NCI-H1105 treated with DMSO at 0.1 percent for 48 hours (cell line): ENCODE data around the gene MINK1.
"Not testable (repeated sequence)": the region's sequence is repeated elsewhere in the genome, so short reads cannot be mapped to it uniquely, and the experiment has no call there.

Source experiments
- DNase-seq: peaks from one replicate; lab custom pipeline; 2025; lab: John Stamatoyannopoulos, UW

Gene MINK1

DNA sequence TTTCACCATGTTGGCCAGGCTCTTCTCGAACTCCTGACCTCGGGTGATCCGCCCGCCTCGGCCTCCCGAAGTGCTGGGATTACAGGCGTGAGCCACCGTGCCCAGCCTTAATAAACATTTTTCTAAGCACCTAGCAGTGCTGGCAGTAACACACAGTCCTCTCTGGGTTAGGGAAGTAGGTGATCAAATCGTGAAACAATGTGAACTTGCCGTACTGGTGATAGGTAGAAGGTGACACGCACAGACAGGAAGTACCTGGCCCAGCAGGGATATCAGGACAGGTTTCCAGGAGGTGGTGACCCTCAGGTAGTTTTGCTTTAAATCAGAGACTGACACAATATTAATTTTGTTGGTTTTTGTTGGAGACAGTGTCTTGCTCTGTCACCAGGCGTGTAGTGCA is 21.7 kb upstream of the MINK1 start:
- DNase-seq = no peak

DNA sequence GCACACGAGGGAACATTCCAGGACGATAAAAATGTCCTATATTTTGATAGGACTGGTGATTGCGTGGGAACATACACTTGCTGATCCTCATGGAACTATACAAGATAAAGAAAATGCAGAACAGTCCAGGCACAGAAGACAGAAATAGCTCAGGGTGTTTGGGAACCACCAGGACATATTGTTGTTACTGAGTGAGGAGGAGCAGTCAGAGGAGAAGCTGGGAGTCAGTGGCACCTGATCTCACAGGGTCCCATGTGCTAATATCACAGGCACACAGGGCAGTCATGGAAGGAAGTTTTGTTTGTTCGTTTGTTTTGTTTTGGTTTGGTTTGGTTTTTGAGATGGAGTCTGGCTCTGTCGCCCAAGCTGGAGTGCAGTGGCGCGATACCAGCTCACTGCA is 20.4 kb upstream of the MINK1 start:
- no peak for DNase-seq

DNA sequence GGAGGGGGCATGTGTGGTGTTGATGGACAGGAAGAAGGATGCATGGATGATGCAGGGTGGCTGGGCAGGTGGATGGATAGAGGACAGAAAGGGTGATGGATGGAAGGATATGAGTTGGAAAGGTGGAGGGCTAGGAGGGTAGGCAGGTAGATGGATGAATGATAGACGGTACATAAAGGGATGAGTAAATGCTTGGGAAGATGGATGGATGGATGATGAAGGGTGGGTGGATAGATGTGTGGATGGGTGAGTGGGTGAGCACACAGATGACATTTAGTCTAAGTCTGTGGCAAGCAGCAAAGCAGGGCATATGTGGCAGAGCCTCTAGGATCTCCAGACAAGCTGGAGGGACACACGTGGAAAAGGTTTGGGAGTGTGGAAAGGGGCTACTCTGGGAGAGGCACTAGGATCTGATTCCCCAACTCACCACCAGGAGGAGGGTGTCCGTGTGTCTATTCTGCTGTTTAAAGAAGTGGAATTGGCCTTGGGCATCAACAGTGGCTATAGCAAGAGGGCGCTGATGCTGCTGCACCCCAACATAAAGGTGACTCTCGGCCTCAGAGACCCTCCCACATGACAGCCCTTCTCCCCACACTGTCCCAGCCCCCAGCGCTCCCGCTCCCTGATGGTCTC is 18.0 kb upstream of the MINK1 start:
- DNase-seq = no peak

DNA sequence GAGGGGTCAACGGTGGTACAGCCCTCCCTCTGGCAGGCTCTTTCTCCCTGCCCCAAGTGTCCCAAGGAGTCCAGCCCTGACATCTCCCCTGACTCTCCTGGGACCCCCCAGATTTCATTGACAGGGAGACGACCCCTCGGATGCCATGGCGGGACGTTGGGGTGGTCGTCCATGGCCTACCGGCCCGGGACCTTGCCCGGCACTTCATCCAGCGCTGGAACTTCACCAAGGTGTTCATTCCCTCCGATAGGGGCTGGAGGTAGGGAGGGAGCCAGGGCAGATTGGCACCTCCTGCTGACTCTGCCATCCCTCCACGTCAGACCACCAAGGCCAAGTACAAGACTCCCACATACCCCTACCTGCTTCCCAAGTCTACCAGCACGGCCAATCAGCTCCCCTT is 16.3 kb upstream of the MINK1 start:
- no peak for DNase-seq

DNA sequence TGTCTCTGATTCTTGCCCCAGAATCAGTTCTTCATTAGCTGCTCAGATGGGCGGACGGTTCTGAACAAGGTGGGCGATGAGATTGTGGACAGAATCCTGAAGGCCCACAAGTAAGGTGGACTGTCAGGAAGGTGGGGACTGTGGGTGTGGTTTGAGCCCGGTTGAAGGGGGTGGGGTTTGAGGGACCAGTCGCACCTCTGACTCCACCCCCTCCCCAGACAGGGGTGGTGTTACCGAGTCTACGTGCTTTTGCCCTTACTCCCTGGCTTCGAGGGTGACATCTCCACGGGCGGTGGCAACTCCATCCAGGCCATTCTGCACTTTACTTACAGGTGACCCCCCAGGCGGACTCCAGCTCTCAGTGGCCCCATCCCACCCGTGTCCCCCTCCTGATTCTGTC is 14.9 kb upstream of the MINK1 start:
- DNase-seq = no peak

DNA sequence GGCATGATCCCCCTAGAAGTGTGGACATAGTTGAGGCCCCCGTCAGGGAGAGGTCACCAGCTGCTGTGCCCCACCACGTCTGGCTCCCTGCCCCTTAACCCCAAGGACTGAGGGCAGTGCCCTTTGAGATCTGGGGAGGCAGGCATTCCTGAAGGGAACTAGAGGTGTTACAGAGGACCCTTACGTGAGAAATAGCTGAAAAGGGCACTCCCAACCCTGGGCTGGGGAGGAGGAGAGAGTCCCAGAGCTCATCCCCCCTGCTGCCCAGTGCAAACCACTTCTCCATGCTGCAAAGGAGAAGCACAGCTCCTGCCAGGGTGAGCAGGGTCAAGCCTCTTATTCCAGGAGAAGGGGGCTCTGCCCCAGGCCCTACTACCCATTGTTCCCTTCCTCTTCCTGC is 10.3 kb upstream of the MINK1 start:
- DNase-seq = no peak

DNA sequence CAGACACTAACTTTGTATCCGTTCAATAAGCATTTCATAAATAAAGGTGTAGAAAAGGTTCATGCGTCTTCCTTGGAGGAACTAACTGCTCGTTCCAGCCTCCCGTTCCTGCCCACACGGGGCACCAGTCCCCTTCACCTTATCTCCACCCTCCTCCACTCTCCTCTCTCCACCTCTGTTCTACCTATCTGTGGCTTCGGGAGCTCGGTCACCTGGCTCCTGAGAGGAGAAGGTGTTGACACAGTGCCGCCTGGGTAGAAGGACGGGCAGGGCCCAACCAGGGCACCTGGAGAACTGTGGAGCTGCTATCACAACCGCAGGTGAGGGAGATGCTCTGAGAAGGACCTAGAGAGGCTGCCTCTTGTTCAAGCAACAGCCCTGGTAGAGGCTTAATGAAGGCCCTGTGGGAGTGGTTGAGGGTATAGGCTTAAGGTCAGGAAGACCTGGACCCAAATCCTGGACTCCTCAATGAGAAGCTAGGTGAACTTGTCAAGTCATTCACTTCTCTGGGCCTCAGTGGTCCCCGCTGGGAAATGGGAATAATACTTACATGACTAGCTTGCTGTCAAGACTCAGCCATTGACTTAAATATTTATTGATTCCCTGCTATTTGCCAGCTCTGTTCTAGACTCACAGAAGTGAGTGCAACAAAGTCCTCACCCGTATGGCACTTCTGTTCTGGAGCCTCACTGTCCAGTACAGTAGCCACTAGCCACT is 9.6 kb upstream of the MINK1 start:
- no peak for DNase-seq

DNA sequence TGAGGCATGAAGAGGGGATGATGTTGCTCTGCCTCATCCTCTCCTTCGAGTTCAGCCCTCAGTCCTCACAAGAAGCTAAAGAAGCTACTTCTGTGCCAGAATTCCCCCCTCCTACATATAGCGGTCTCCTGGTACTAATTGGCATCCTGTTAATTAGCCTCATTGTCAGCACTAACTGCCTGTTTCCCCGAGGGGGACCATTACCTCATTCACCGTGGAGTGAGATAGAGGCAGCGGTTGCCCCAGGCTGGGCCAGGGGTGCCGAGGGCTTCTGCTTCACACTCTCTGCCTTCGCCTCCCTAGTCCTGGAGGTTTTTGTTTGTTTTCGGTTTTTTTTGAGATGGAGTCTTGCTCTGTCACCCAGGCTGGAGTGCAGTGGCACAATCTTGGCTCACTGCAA is 5.7 kb upstream of the MINK1 start:
- DNase-seq = no peak

DNA sequence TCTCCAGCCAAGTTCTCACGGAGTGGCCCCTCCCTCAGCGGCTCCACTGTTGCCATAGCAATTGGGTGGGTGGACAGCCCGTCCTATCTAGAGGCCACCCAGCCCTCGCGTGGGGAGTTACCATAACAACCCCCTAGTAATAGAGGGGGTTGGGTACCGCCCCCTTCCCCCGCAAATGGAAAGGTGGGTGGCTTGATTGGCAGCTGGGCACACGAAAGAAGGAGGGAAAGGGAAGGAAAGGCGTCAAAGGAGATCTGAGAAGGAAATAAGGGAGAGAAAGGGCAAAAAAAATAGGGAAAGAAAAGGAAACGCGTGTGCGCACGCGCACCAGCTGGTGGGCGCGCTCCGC is 337 bp upstream of the MINK1 start:
- not testable (repeated sequence) for DNase-seq

DNA sequence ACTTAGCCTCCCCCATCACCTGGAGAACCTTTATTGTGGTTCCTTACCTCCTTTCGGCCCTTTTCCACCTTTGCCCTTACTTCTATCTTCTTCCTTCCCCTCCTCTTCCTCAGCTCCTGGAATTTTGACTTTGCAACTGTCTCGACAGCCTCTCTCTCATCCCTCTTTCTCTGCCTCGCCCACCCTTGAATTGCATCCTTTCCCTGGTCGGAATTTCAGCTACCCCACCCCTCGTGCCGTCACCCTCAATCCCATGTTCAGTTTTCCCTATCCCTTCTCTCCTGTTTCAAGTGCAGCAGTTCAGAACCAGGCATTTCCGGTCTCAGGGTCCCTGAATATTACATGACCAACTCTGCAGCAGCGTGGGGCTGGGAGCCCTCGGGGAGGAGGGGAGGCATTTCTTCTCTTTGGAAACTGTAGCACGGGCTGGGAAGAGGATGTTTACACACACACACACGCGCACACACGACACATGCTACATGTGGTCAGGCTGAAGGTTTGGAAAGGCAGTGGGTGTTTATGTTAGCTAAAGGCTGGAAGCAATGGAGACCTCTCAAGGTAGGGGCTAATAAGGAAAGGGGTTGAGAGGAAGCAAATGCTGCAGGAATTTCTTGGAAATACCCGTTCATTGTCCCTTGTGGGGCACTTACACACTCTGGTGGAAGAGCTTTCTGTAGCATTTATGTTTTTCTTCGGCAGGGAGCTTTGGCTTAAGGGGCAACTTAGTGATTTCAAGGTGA is 971 bp downstream of the MINK1 start:
- DNase-seq = no peak

DNA sequence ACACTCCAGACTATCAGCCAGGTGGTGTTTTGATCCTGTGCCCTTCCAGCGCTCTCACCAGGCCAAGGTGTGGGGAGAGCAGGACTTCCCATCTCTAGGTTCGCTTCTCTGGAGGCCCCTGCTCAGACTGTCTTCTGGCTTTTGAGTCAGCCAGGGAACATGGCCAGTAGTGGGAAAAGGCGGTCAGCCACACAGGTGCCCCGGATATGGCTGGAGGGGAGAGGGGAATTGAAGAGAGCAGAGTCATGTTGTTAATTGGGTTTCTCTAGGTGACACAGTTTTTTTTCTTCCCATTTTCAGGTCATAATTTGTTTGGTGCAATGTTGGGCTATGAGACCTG is 1.5 kb downstream of the MINK1 start:
- no peak for DNase-seq

DNA sequence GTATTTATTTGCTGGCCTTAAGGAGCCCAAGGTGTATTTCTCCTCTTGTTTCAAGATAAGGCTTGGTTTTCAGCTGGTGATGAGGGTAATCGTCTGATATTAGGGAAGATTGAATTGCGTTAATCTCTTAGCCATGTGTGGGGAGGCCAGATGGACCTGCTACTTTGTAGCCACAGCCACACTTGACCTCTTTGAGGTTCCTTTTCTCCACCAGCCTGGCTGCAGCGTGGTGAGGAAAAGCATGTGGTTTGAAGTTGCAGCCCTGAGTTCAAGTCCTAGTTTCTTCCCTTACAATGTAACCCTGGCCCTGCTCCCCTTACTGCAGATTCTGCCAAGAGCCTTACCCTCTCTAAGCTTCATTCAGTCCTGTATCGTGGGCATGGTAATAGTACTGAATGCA is 3.1 kb downstream of the MINK1 start:
- no peak for DNase-seq

DNA sequence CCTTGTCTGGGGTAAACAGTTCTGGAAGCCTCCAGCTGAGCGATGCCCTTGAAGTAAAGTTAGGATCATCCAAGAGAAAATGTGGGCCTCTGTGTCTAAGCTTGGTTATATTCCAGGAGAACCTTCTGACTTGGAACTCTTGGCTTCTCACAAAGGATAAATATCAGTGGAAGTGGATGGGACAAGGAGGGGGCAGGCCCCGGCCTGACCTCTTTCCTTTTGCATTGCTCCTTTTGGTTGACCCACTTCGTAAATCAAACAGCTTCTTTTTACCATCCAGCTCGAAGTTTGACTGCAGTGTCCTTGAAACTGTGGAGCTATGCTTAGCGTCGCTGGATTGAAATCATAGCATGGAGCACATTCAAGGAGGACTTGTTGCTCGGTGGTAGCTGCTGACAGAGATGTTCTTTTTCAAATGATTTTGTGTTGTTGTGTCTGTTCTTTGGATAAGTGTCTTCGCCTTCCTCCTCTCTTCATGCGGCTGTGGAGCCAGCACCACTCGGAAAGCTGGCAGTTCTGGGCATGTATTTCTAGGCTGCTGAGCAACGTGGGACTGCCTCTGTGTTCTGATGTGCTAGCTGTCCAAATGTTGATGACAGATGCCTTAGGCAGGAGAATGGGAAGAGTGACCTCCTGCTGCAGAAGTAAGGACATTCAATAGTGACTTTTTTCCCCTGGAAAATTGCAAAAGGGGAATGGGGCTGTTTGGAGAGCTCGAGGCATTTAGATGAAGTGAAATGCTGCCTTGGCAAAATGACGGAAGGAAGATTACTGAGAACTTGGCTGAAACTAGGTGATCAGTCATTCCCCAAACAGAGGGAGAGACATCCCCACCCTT is 4.5 kb downstream of the MINK1 start:
- DNase-seq = no peak

DNA sequence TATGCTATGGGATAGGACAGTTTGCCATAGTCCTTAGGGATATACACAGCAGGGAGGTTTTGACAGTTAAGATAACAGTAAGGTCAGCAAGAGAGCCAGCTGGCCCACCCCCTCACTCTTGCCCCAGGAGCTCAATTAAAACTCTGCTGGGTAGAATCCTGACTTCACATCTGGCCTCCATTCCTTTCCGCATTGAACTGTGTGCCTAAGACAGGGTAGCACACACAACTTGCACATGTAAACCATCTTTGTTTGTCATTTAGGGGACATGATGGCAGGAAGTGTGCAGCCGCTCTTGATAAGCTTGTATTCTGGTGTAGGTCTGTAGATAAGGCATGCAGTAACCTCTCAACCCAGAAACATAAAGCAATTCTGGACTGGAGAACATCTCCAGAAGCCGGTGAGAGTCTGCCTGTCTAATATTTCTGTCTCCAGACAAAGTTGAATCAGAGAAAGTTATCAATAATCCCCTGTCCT is 5.2 kb downstream of the MINK1 start:
- no peak for DNase-seq

DNA sequence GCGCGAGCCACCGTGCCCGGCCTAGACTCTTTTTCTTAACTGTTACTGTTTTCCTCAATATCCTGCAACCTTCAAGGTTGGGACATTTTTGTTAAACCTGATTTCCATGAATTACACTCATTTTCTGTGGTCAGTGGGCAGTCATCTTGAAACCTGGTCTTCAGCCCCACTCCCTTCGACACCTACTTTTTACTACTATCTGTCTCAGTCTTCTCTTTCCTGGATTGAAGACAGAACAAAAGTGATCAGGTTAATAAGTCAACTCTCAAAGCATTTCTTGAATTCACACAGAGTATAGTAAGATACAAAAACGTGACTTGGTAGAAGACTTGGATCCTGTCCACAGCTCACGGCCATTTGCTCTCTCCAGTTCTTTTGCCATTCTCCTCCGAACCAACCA is 6.1 kb downstream of the MINK1 start:
- no peak for DNase-seq

DNA sequence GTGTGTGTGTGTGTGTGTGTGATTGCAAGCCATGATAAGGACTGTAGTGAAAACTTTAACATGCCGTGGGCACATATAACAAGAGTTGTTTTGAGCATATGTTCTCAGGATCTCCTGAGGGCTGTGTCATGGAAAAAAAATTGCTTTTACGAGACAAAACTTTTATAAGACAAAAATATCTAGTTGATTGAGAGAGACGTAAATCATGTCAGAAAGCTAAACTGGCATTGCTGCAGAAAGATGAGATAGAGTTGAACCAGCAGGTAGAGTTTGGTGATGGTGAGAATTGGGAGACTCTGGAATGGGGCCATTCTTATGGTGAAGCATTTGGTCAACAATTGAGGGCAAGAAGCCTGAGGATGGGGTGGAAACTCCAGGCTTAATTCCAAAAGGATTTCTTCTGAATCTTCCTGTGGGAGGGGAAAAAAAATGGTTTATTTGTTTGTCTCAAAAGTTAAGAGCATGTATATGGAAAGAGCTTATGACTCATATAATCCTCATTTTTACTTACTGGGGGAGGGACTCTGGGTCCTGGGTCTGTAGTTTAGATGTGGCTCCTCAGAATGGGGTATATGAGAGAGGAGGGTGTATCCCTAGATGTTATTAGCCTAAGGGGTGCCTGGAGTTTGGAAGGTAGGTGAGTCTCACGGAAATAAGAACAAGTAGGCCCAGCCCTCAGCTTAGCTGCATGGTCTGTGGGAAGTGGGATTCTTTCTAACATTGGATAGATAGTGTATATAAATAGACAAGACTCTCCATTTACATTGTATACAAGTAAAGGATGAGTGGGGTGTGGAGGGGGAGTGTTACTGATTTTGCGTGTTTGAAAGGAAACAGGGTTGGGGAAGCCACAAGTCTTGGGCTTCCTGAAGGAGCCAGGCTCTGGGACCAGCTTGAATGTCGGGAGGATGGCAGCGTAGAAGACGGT is 7.1 kb downstream of the MINK1 start:
- no peak for DNase-seq

DNA sequence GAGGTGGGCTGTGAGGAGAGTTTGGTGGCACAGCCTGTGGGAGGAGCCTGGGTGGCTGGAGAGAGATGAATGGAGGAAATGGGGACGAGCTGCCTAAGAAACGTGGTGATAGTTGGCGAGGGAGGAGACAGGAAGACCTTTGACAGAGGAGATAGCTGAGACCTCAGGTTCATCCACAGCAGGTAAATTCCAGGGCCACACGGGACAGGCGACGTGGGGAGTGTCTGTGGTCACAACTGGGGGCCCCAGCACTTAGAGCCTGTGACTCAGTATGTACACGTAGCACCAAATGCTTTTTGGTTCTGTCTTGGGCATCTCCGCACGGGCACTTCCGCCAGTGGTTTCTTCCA is 7.7 kb downstream of the MINK1 start:
- DNase-seq = no peak

DNA sequence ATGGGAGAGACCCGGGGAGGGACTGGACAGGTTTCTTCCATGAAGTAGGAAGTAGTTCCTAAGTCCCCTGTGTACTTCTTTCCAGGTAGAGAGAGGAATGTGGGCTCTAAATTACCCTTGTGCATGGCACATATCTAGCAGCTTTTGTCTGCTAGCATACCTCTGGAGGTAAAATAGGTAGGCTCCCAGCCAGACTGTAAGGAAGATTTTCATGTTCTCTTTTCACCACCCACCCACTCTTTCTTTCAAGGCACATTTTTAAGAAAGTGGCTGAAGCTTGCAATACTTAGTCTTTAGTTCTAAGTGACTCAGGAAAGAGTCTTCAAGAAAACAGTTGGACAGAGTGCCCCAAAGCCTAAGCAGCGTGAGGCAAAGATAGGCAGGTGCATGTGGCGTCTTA is 9.2 kb downstream of the MINK1 start:
- no peak for DNase-seq

DNA sequence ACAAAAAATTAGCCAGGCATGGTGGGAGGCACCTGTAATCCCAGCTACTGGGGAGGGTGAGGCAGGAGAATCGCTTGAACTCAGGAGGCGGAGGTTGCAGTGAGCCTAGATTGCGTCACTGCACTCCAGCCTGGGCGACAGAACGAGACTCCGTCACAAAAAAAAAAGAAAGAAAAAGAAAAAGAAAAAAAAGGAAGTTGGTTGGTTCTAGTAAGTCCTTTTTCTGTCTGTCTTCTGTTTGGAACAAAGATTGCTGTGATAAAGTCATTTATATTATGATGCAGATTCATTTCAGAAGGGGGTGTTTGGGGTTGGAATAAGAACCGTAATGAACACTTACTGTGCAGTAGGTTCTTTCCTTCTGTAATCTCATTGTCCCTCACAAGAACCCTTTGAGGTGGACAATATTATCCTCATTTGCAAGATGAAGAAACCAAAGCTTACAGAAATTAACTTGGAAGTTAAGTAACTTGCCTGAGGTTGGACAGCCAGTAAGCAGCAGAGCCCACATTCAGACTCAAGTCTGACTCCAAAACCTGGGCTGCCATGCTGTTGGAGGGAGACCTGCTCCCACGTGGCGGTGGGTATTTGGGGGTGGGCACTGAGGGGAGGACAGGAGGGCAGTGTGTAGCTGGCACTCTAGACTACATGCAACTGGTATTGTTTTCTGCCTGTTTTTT is 10.3 kb downstream of the MINK1 start:
- no peak for DNase-seq

DNA sequence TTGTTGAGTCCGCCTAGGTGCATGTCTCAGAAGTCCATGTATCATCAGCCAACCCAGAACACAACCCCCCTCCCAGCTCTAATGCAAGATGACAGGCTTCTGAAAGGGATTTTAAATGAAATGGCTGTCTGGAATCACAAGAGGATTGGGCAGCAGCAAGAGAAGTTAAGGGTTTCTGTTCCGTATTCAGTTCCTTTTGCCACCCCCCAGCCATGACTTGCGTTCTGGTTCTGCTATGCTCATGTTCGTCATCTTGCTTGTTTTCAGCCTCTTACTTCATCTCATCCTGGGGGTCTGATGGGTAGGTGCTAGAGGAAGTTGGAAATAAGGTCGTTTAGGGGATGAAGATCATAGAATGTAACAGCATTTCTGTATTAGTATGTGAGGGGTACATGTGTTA is 12.0 kb downstream of the MINK1 start:
- DNase-seq = no peak
